Measurements from ENCODE around the gene CDK5RAP3.

- no peak for TF ChIP-seq CTCF (IDR thresholded peaks at IDR 0.05; ENCODE audit: extremely low read depth in 1 of 2, insufficient read depth in 1 of 2, low read depth in 1 of 2, low read length in 2 of 2)
- TF ChIP-seq POLR2A (IDR thresholded peaks at IDR 0.05; ENCODE audit: low read depth, low read length), result no peak
- no peak for TF ChIP-seq POLR2AphosphoS5 (IDR thresholded peaks at IDR 0.05; ENCODE audit: insufficient read depth, low read depth, low read length)
- TF ChIP-seq, protein P1, sequence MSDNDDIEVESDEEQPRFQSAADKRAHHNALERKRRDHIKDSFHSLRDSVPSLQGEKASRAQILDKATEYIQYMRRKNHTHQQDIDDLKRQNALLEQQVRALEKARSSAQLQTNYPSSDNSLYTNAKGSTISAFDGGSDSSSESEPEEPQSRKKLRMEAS (IDR thresholded peaks at IDR 0.05; ENCODE audit: insufficient read depth, insufficient read length), result no peak
- no peak for TF ChIP-seq EZH2 (IDR thresholded peaks at IDR 0.05; ENCODE audit: borderline replicate concordance, low read depth, low read length, severe bottlenecking)
- TF ChIP-seq FOS (IDR thresholded peaks at IDR 0.05; ENCODE audit: borderline replicate concordance, insufficient read depth, low read length), result no peak
- TF ChIP-seq GATA2 (IDR thresholded peaks at IDR 0.05; ENCODE audit: insufficient read depth, insufficient read length, low read depth, low read length), result no peak
- TF ChIP-seq JUN (IDR thresholded peaks at IDR 0.05; ENCODE audit: borderline replicate concordance, insufficient read depth, insufficient read length, low read depth), result no peak
- TF ChIP-seq MYC (IDR thresholded peaks at IDR 0.05; ENCODE audit: low read depth, low read length), result no peak
Measured at GRCh38 chr17:48012654-48013053, 41.7 kb downstream of the CDK5RAP3 start.
